ENCODE results near the gene ARMC12. TPM values are rescaled to one million over a fixed set of nuclear protein-coding genes. Genes with fewer than 3 reads are reported as not detected.

The ARMC12 gene
- polyA plus RNA-seq, 2 of the 4 experiments (the other 2 are of a cell fraction): 0.44 to 0.88 TPM

DNA sequence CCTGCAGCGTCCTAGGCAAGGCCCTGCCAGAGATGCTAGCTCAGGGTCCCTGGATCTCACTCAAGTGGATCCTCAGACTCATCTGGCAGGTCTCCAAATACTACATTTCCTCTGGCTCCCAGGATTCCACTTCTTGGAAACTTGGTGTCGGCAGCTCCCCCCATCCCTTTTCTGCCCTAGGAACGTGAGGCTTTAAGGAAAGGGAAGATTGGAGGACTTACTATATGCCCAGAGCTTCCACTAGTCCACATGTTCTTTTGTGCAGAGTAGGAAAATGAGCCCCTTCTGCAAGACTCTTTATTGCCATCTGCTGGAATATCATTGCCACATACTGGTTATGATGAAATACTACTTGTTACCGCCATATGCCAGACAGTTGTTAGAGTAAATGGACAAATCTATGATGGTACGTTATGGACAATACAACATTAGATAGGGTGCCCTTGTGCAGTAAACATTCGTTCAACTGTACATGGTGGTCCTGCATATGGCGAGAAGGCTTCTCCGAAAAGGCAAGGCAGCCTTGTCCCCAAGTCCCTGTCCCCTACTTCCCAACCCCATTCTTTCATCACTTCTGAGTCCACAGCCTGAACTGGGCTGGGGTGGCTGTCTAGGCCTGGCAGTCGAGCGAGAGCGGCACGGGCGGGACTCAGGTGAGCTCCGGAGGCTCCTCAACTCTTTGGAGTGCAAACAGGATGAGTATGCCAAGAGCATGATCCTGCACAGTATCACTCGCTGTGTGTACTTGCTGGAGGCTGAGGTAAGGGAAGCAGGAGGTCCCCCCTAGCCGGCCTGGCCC lies 780 bp downstream of the ARMC12 start:
- no peak overlapping the region for H3K4me2 ChIP-seq
- H3K4me1 ChIP-seq: peaks cover 8% of the 10 kb centered on the region
- ChIA-PET CTCF (interaction anchor here (0.6 to 7.2 kb wide), 37 partner anchors 9 to 443 kb away, joined by 3 to 129 read pairs (median 5); no protein-coding TSS in a partner anchor), POLR2A (no interaction called here)
- FAIRE-seq (no peak), ATAC-seq (peak; percentile 84 to 86), DNase-seq (ENCODE audit: low read depth in 1 of 2, low spot score in 1 of 2) (peak; percentile 65 to 78)
- 26% methylated on average over 6 of the region's 16 CpGs for WGBS (ENCODE audit: missing lambda C conversion rate)
- no peak overlapping the region for H3K4me3 ChIP-seq
- TF ChIP-seq BHLHE40 (IDR thresholded peaks at IDR 0.05; ENCODE audit: low read depth, low read length): no peak
- TF ChIP-seq MAZ (IDR thresholded peaks at IDR 0.05; ENCODE audit: borderline replicate concordance, low read depth, low read length): no peak
- TF ChIP-seq RAD21 (conservative IDR thresholded peaks at IDR 0.05 in 1 of 2, IDR thresholded peaks at IDR 0.05 in 1 of 2): peak; percentile 78 to 83
- TF ChIP-seq, protein P1, sequence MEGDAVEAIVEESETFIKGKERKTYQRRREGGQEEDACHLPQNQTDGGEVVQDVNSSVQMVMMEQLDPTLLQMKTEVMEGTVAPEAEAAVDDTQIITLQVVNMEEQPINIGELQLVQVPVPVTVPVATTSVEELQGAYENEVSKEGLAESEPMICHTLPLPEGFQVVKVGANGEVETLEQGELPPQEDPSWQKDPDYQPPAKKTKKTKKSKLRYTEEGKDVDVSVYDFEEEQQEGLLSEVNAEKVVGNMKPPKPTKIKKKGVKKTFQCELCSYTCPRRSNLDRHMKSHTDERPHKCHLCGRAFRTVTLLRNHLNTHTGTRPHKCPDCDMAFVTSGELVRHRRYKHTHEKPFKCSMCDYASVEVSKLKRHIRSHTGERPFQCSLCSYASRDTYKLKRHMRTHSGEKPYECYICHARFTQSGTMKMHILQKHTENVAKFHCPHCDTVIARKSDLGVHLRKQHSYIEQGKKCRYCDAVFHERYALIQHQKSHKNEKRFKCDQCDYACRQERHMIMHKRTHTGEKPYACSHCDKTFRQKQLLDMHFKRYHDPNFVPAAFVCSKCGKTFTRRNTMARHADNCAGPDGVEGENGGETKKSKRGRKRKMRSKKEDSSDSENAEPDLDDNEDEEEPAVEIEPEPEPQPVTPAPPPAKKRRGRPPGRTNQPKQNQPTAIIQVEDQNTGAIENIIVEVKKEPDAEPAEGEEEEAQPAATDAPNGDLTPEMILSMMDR (IDR thresholded peaks at IDR 0.05): peak; percentile 72
- TF ChIP-seq SMC3 (IDR thresholded peaks at IDR 0.05): peak; percentile 72
- no peak for TF ChIP-seq POLR2A (IDR thresholded peaks at IDR 0.05; ENCODE audit: low read length)
- TF ChIP-seq CEBPB (IDR thresholded peaks at IDR 0.05): peak; percentile 72 to 91; a peak in 3 of 4 replicates
- no peaks in the 10 kb centered on the region for H3K9me3 ChIP-seq
- peak overlapping the region; percentile 60 to 99; a peak in 4 of 6 replicates for H3K27ac ChIP-seq

DNA sequence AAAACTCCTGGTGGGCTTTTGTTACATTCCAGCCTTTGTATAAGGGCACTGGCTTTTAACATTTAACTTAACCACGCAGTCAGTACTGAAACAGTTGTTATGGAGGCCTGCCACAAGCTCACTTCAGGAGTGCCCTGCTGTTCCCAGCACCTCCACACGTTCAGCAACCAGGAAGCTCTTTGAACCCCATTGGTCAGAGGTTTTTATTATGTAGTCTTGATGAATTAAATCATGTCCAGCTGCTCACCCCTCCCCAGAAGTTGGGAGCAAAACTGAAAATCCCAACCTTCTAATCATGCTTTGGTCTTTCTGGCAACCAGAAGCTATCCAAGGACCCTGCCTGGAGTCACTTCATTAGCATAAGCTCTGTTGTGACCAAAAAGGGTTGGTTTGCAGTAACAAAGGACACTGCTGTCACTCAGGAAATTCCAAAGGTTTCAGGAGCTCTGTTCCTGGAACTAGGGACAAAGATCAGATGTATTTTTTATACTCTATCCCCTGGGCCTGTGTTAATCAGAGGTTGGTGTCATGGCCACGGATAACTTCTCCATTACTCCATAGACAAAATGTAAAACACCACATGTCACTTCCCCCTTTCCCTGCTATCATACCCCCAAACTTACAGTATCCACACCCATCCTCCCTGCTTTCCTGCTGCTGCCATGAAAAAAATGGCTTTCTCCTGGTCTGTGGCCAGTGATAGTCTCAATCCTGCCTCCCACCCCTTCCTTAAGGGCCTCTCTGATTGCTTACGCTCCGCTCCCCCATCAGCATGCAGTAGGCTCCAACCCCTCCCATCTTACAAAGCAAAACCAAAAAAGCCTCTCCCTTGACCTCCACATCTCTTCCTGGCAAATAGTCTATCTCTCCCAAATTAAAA lies 3.1 kb downstream of the ARMC12 start:
- WGBS (ENCODE audit: missing lambda C conversion rate): 69% methylated on average over 5 of the region's 5 CpGs

More for the DNA sequence above, 3.1 kb downstream of the ARMC12 start:
- Histone ChIP-seq H3K27ac (no peak overlapping the region), H3K4me2 (no peak overlapping the region), H3K4me3 (no peak overlapping the region), H3K4me1 (no peaks in the 10 kb centered on the region), H3K9me3 (no peaks in the 10 kb centered on the region)
- POLR2A ChIA-PET: no interaction called here
- TF ChIP-seq KDM1A (IDR thresholded peaks at IDR 0.05; ENCODE audit: low read depth) (no peak), PHF8 (IDR thresholded peaks at IDR 0.05; ENCODE audit: borderline replicate concordance, low read depth) (no peak), EP300 (IDR thresholded peaks at IDR 0.05) (no peak), ZC3H11A (IDR thresholded peaks at IDR 0.05) (no peak), TFCP2L1 (CRISPR knock-in tag; IDR thresholded peaks at IDR 0.05) (no peak), EHF (CRISPR knock-in tag; IDR thresholded peaks at IDR 0.05) (no peak), HOXB13 (CRISPR knock-in tag; IDR thresholded peaks at IDR 0.05; ENCODE audit: low read depth) (no peak), NFE2L2 (conservative IDR thresholded peaks at IDR 0.05; ENCODE audit: low read length) (no peak), HEYL (CRISPR knock-in tag; IDR thresholded peaks at IDR 0.05) (no peak), CHD4 (IDR thresholded peaks at IDR 0.05; ENCODE audit: borderline replicate concordance) (no peak)
- TF ChIP-seq, protein P2, sequence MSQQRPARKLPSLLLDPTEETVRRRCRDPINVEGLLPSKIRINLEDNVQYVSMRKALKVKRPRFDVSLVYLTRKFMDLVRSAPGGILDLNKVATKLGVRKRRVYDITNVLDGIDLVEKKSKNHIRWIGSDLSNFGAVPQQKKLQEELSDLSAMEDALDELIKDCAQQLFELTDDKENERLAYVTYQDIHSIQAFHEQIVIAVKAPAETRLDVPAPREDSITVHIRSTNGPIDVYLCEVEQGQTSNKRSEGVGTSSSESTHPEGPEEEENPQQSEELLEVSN (IDR thresholded peaks at IDR 0.05; ENCODE audit: borderline replicate concordance, low read depth): no peak
- TF ChIP-seq, protein P3, sequence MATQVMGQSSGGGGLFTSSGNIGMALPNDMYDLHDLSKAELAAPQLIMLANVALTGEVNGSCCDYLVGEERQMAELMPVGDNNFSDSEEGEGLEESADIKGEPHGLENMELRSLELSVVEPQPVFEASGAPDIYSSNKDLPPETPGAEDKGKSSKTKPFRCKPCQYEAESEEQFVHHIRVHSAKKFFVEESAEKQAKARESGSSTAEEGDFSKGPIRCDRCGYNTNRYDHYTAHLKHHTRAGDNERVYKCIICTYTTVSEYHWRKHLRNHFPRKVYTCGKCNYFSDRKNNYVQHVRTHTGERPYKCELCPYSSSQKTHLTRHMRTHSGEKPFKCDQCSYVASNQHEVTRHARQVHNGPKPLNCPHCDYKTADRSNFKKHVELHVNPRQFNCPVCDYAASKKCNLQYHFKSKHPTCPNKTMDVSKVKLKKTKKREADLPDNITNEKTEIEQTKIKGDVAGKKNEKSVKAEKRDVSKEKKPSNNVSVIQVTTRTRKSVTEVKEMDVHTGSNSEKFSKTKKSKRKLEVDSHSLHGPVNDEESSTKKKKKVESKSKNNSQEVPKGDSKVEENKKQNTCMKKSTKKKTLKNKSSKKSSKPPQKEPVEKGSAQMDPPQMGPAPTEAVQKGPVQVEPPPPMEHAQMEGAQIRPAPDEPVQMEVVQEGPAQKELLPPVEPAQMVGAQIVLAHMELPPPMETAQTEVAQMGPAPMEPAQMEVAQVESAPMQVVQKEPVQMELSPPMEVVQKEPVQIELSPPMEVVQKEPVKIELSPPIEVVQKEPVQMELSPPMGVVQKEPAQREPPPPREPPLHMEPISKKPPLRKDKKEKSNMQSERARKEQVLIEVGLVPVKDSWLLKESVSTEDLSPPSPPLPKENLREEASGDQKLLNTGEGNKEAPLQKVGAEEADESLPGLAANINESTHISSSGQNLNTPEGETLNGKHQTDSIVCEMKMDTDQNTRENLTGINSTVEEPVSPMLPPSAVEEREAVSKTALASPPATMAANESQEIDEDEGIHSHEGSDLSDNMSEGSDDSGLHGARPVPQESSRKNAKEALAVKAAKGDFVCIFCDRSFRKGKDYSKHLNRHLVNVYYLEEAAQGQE (IDR thresholded peaks at IDR 0.05): no peak
- TF ChIP-seq, protein P1 (IDR thresholded peaks at IDR 0.05): no peak
- ATAC-seq (no peak), DNase-seq (ENCODE audit: low read depth in 1 of 2, low spot score in 1 of 2) (no peak), FAIRE-seq (no peak)
- CTCF ChIA-PET: interaction anchor here (0.6 to 7.2 kb wide), 8 partner anchors 11 to 563 kb away, joined by 3 to 129 read pairs (median 4); partner anchors contain the start of gene PPARD

All from A549 (cell line).